Body of pancreas (tissue), 4 donors: Measurements from ENCODE around the gene BCO1. TPM values are rescaled to one million over a fixed set of nuclear protein-coding genes. Genes with fewer than 3 reads are reported as not detected.
A peak's percentile ranks its signal among the peaks of the same experiment; 100 is the strongest.

Experiments used
- ATAC-seq: fragments of 150-250 bp; one replicate; pipeline ENCODE4 v1.9.1; 2016
- DNase-seq, 4 donors: peaks; one replicate each; pipeline ENCODE4 v3.0.0-alpha.2; 2019
- H3K27ac ChIP-seq, 4 donors: fragments of 200-600 bp; sonication (generic); 1 replicate in 3 of 4; 2 replicates in 1 of 4; pipeline versions ENCODE4 v1.5.1 to v1.6.1; 2016 to 2019; ENCODE audit warnings: mild to moderate bottlenecking in 1 of 4, mixed read lengths in 1 of 4, moderate library complexity in 1 of 4
- H3K27me3 ChIP-seq, 2 donors: fragments of 200-600 bp; sonication (generic); one replicate each; pipeline ENCODE4 v1.6.0; 2016; ENCODE audit warnings: mild to moderate bottlenecking in 1 of 2
- H3K36me3 ChIP-seq, 2 donors: fragments of 200-600 bp; sonication (generic); replicated peaks in 1 of 2; 2 replicates each; pipeline ENCODE4 v1.5.1; 2016; ENCODE audit warnings: low read depth in 2 of 2; ENCODE audit not compliant: insufficient read depth in 1 of 2
- H3K4me1 ChIP-seq: fragments of 200-600 bp; sonication (generic); one replicate; pipeline ENCODE4 v1.6.0; 2016
- H3K4me3 ChIP-seq, 2 donors: fragments of 200-600 bp; sonication (generic); 1 replicate in 1 of 2; 2 replicates in 1 of 2; pipeline ENCODE4 v1.5.1; 2016 to 2019
- H3K9me3 ChIP-seq, 3 donors: fragments of 200-600 bp; sonication (generic); 1 replicate in 2 of 3; 2 replicates in 1 of 3; pipeline ENCODE4 v1.5.1; 2016
- POLR2A ChIP-seq, 3 donors: fragments of 450-650 bp; IDR thresholded peaks; one replicate each; pipeline ENCODE4 v1.6.1; 2016; ENCODE audit warnings: antibody characterized with exemption in 3 of 3, mild to moderate bottlenecking in 2 of 3
- whole genome bisulfite sequencing, 2 donors: methylation state at CpG; one replicate each; pipeline ENCODE4 v1.1.5; 2017; 5-methylcytosine and 5-hydroxymethylcytosine counted together
- intact Hi-C: fragments of 100-400 bp; cut with DNase I; formaldehyde crosslinking; loops from one replicate; pipeline ENCODE4 v1.15.1; 2023
- total RNA-seq, 2 donors: library from RNA; depleted of rRNA; stranded (reverse); fragments of >200 nt; gene quantifications; one replicate each; pipeline ENCODE4 v1.1.0, GENCODE V29; 2016
- TF ChIP-seq, protein P1 (sequence below), 7 experiments: fragments of 450-650 bp in 4 of 7; fragments of 200-600 bp in 3 of 7; sonication (generic) in 3 of 7; IDR thresholded peaks; one replicate each; pipeline ENCODE4 v1.5.1; 2016 to 2019; ENCODE audit warnings: antibody characterized with exemption in 7 of 7

The BCO1 gene
- total RNA-seq, 2 donors from 2014 or later: not detected

DNA sequence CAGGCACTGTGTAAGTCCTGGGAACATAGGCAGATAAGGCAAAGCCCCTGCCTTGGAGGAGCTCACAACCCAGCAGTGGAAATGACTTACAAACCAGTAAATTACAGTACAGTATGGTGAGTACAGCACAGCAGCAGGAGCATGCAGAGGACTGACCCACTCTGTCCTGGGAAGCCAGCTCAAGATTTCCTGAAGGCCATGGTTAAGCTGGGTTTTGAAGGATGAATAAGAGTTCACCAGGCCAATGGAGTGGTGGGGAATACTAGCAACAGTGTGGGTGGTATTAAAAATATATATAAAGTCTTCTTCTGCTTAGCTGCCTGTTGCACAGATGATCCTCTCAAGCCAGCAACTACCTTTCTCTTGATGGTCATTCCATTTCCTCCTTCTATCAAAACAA, 73.3 kb downstream of the BCO1 start:
- DNase-seq: no peak
- ATAC-seq: no peak

DNA sequence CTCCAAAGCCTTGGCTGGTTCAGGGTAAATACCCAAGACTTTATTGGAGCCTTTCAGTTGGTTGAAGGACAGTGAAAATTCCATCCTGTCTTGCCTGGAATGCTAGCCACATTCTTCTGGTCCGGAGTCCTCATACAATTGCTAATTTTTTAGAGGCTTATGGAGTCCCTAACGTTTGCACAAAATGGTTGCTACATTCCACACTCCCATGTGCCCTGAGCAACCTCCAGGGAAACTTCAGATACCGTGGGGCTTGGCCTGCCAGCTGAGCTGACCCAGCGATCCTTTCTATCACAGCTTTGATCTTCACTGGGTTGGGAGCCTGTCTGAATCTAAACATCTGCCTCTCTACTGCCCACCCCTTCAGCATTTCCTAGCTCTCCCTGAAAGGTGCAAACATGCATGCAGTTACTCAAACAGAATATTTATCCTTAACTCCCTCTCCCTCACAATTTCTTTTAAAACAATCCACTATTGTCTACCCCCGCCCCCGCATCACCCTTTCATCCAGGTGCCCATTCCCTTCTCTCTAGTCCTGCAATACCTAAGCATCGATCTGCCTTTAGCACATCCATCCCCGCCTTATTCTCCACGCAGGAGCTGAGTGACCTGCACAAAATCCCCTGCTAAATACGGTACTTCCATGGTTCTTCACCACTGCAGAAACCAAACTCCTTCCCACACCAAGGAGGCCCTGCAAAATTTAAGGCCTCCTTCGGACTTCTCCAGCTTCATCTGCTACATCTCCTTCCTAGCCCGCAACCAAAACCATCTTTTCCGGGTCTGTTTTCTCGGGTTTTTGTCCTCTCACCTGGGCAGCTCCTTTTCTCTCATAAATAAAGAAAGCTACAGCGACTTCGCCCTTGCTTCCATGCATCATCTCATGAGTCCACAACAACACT, 75.5 kb downstream of the BCO1 start:
- no peak for DNase-seq
- intact Hi-C loops: no loop called here
- H3K9me3 ChIP-seq: no peaks in the 10 kb centered on the region
- peaks cover 14% of the 10 kb centered on the region for H3K4me1 ChIP-seq
- 1 to 2% methylated on average over 16 of the region's 16 CpGs for WGBS, 2 donors
- H3K27ac ChIP-seq: peak overlapping the region in 3 of 4 donors; percentile 86 to 92 (median 92)
- no peaks in the 10 kb centered on the region for H3K27me3 ChIP-seq
- no peaks in the 10 kb centered on the region for H3K36me3 ChIP-seq
- H3K4me3 ChIP-seq: peak overlapping the region; percentile 86 to 98
- TF ChIP-seq POLR2A (IDR thresholded peaks at IDR 0.05): no peak
- ATAC-seq: no peak

More for the DNA sequence above, 73.3 kb downstream of the BCO1 start:
- intact Hi-C loops: no loop called here
- H3K4me3 ChIP-seq: no peak overlapping the region
- H3K27me3 ChIP-seq: no peaks in the 10 kb centered on the region
- H3K9me3 ChIP-seq: no peaks in the 10 kb centered on the region
- no peaks in the 10 kb centered on the region for H3K36me3 ChIP-seq
- H3K4me1 ChIP-seq: peaks cover 14% of the 10 kb centered on the region
- H3K27ac ChIP-seq: no peak overlapping the region
- no peak for TF ChIP-seq POLR2A (IDR thresholded peaks at IDR 0.05)

DNA sequence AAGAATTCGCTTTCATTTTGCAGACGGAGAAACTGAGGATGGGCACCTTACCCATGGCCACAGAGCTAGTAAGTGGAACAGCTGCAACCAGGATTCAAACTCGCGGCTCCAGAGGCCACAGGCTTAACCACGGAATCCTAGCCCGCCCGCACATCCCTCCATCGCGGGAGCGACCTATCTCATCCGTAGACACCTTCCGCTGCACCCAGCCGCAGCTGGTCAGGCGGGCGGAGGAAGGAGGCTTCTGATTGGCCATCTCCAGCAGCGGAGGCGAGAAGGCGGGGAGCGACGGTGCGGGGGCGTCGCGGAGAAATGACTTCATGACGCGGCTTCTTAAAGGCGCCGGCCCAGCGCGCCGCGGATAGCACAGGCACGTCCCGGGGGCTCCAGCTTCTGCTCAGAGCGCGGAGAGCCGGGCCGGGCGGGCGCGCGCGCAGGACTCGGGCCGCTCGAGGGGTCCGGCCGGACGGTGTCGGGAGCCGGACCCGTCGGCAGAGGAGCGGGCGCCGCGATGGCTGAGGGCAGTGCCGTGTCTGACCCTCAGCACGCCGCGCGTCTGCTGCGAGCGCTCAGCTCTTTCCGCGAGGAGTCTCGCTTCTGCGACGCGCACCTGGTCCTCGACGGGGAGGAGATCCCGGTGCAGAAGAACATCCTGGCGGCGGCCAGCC, 76.2 kb downstream of the BCO1 start, which contains the start of gene GAN:
GAN (plus strand) TSS at position 360 of the 668 bp plus-strand sequence; CDS start at position 512, 152 bp downstream.
- ATAC-seq: peak; percentile 98
- intact Hi-C loops: no loop called here
- no peaks in the 10 kb centered on the region for H3K36me3 ChIP-seq
- DNase-seq: peak; percentile 94 to 96 (median 94)
- H3K4me3 ChIP-seq: peak within 1 kb of the TSS; percentile 86 to 98
- peak within 1 kb of the TSS; percentile 71 to 92 (median 89) for H3K27ac ChIP-seq
- H3K9me3 ChIP-seq: no peaks in the 10 kb centered on the region
- TF ChIP-seq, protein P1, sequence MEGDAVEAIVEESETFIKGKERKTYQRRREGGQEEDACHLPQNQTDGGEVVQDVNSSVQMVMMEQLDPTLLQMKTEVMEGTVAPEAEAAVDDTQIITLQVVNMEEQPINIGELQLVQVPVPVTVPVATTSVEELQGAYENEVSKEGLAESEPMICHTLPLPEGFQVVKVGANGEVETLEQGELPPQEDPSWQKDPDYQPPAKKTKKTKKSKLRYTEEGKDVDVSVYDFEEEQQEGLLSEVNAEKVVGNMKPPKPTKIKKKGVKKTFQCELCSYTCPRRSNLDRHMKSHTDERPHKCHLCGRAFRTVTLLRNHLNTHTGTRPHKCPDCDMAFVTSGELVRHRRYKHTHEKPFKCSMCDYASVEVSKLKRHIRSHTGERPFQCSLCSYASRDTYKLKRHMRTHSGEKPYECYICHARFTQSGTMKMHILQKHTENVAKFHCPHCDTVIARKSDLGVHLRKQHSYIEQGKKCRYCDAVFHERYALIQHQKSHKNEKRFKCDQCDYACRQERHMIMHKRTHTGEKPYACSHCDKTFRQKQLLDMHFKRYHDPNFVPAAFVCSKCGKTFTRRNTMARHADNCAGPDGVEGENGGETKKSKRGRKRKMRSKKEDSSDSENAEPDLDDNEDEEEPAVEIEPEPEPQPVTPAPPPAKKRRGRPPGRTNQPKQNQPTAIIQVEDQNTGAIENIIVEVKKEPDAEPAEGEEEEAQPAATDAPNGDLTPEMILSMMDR (IDR thresholded peaks at IDR 0.05): no peak
- TF ChIP-seq POLR2A (IDR thresholded peaks at IDR 0.05): peak; percentile 76 to 87 (median 81)
- 0 to 1% methylated on average over 25 to 74 of the region's 75 CpGs for WGBS, 2 donors
- no peaks in the 10 kb centered on the region for H3K27me3 ChIP-seq
- peaks cover 14% of the 10 kb centered on the region for H3K4me1 ChIP-seq

DNA sequence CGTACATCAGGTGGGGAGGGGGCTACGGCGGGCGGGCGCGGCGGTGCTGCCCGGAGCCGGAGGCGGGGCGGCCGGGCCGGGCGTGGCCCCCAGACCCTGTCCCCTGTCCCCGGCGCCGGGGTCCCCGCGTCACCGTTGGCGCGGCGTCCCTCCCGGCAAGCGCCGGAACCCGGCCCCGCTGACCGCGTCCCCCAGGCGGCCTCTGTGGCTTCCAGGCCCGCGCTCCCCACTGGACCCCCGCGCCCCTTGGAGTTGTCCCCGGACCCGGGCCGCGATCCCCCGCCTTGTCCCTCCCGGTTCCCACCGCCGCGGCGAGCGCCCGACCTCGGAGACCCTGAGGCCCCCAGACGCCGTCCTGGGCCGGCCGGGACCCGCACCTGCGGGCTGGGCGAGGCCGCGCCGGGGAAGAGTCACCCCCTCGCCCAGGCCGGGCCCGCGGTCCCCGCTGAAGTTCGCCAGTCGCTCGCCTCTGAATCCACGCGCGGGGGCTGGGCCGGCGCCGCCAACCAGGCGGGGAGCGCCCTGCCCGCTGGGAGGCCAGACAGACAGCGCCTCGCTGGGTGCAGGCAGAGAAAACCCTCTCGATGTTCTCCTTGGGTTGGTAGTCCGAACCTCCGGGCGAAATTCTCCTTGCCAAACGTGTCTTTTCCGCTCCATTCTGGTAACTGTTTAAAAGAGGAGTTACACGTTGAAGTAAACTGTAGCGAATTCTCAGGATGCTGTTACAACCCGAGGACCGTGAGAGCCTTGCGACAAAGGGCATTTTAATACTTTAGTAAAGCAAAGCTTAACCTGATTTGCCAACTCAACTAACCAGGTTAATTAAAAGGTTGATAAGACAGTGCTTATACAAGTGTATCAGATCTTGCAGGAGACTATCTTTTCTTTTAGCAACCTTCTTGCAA, 77.0 kb downstream of the BCO1 start:
- Histone ChIP-seq H3K4me3 (peak overlapping the region; percentile 86 to 98), H3K27ac (peak overlapping the region; percentile 71 to 92 (median 89)), H3K4me1 (peaks cover 14% of the 10 kb centered on the region), H3K9me3 (no peaks in the 10 kb centered on the region), H3K36me3 (no peaks in the 10 kb centered on the region), H3K27me3 (no peaks in the 10 kb centered on the region)
- ATAC-seq (peak; percentile 55), DNase-seq (peak; percentile 52 to 67 (median 56))
- WGBS, 2 donors: 1% methylated on average over 9 to 62 of the region's 88 CpGs
- peak in 1 of 3 donors; percentile 21 for TF ChIP-seq POLR2A (IDR thresholded peaks at IDR 0.05)
- TF ChIP-seq, protein P1 (IDR thresholded peaks at IDR 0.05): peak in 2 of 7 experiments; percentile 10 to 21
- intact Hi-C loops: no loop called here

DNA sequence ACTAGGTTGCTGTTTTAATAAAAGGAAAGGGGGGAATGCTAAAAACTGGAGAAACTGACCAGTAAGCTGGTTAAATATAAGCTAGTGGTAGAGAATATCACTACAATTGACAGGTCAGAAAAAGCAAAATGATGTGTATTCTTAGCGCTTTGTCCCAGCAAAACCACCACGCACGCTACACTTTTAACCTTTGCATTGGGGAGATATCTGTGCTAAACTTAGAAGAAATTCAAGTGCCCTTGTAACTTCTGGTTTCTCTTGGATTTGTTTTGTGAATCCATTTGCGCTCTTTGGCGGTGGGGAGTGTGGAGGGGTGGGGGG, 77.6 kb downstream of the BCO1 start:
- Histone ChIP-seq H3K36me3 (no peaks in the 10 kb centered on the region), H3K27me3 (no peaks in the 10 kb centered on the region), H3K27ac (peak overlapping the region in 1 of 4 donors; percentile 92), H3K4me1 (peaks cover 14% of the 10 kb centered on the region), H3K9me3 (no peaks in the 10 kb centered on the region), H3K4me3 (no peak overlapping the region)
- ATAC-seq: no peak
- intact Hi-C loops: no loop called here
- DNase-seq: no peak
- WGBS, 2 donors: 44 to 73% methylated on average over 5 of the region's 5 CpGs
- TF ChIP-seq, protein P1 (IDR thresholded peaks at IDR 0.05): no peak
- TF ChIP-seq POLR2A (IDR thresholded peaks at IDR 0.05): no peak
